Neuronal stem cell (in vitro differentiated cells): Measurements from ENCODE around the gene KIF1A.

Experiments
- DNase-seq: peaks from one replicate; pipeline ENCODE4 v3.0.0-alpha.2; 2013; ENCODE audit warnings: low spot score
- H2AFZ ChIP-seq: one replicate; pipeline ENCODE4 v1.6.1; 2013; ENCODE audit warnings: mild to moderate bottlenecking, low read length, inconsistent platforms
- H2AK5ac ChIP-seq: 2 replicates; pipeline ENCODE4 v1.6.1; 2013; ENCODE audit warnings: low read depth, mild to moderate bottlenecking, inconsistent platforms, low read length, moderate library complexity, mixed read lengths
- H2BK120ac ChIP-seq: 2 replicates; pipeline ENCODE4 v1.6.1; 2013; ENCODE audit warnings: low read depth, mild to moderate bottlenecking, inconsistent platforms, low read length, moderate library complexity, mixed read lengths
- H2BK12ac ChIP-seq: one replicate; pipeline ENCODE4 v1.6.1; 2013; ENCODE audit warnings: low read length, inconsistent platforms
- H2BK15ac ChIP-seq: 2 replicates; pipeline ENCODE4 v1.6.1; 2013; ENCODE audit warnings: mild to moderate bottlenecking, low read length, inconsistent platforms, mixed read lengths
- H2BK5ac ChIP-seq: one replicate; pipeline ENCODE4 v1.6.1; 2013; ENCODE audit warnings: inconsistent platforms, mild to moderate bottlenecking, low read length, moderate library complexity
- H3K14ac ChIP-seq: one replicate; pipeline ENCODE4 v1.6.1; 2013; ENCODE audit warnings: low read length, inconsistent platforms
- H3K18ac ChIP-seq: 2 replicates; pipeline ENCODE4 v1.6.1; 2013; ENCODE audit warnings: low read length, inconsistent platforms
- H3K23ac ChIP-seq: 2 replicates; pipeline ENCODE4 v1.6.1; 2013; ENCODE audit warnings: low read depth, mild to moderate bottlenecking, mixed read lengths, low read length, inconsistent platforms; ENCODE audit not compliant: poor library complexity
- H3K27ac ChIP-seq: replicated peaks from 3 replicates; pipeline ENCODE4 v1.5.1; 2013; ENCODE audit warnings: low read length, inconsistent platforms
- H3K27me3 ChIP-seq, 3 experiments: 2 replicates each; pipeline ENCODE4 v1.6.1; 2013; ENCODE audit warnings: low read length in 3 of 3, mild to moderate bottlenecking in 2 of 3, inconsistent platforms in 1 of 3, low read depth in 1 of 3, mixed read lengths in 1 of 3, moderate library complexity in 1 of 3; ENCODE audit not compliant: control insufficient read depth in 3 of 3, insufficient read depth in 3 of 3
- H3K36me3 ChIP-seq, 2 donors: replicated peaks in 1 of 2; 2 replicates each; pipeline ENCODE4 v1.6.1; 2013; ENCODE audit warnings: low read length in 2 of 2; ENCODE audit not compliant: control insufficient read depth in 2 of 2, insufficient read depth in 2 of 2
- H3K4ac ChIP-seq: 2 replicates; pipeline ENCODE4 v1.6.1; 2013; ENCODE audit warnings: inconsistent platforms, mild to moderate bottlenecking, low read length, moderate library complexity
- H3K4me1 ChIP-seq, 2 donors: 1 replicate in 1 of 2; 2 replicates in 1 of 2; pipeline ENCODE4 v1.6.1; 2013; ENCODE audit warnings: low read length in 2 of 2, low read depth in 1 of 2; ENCODE audit not compliant: control insufficient read depth in 2 of 2, insufficient read depth in 1 of 2
- H3K4me2 ChIP-seq: one replicate; pipeline ENCODE4 v1.6.1; 2013; ENCODE audit warnings: mild to moderate bottlenecking, low read length, inconsistent platforms; ENCODE audit not compliant: insufficient read depth, poor library complexity, severe bottlenecking
- H3K4me3 ChIP-seq, 2 donors: 2 replicates each; pipeline ENCODE4 v1.5.1; 2013; ENCODE audit warnings: low read length in 2 of 2, mild to moderate bottlenecking in 2 of 2, inconsistent platforms in 1 of 2, moderate library complexity in 1 of 2
- H3K79me1 ChIP-seq: one replicate; pipeline ENCODE4 v1.6.1; 2013; ENCODE audit warnings: low read depth, mild to moderate bottlenecking, inconsistent platforms, low read length, moderate library complexity
- H3K9ac ChIP-seq: one replicate; pipeline ENCODE4 v1.6.1; 2013; ENCODE audit warnings: mild to moderate bottlenecking, low read depth, low read length, inconsistent platforms; ENCODE audit not compliant: poor library complexity
- H3K9me3 ChIP-seq, 2 donors: replicated peaks in 1 of 2; 2 replicates each; pipeline versions ENCODE3 to v1.6.1; 2013; ENCODE audit warnings: low read length in 2 of 2, mild to moderate bottlenecking in 2 of 2, inconsistent platforms in 1 of 2, low read depth in 1 of 2, mixed read lengths in 1 of 2, moderate library complexity in 1 of 2; ENCODE audit not compliant: control insufficient read depth in 2 of 2, insufficient read depth in 1 of 2
- H4K8ac ChIP-seq: one replicate; pipeline ENCODE4 v1.6.1; 2013; ENCODE audit warnings: low read depth, mild to moderate bottlenecking, inconsistent platforms, low read length, moderate library complexity
- H4K91ac ChIP-seq: one replicate; pipeline ENCODE4 v1.6.1; 2013; ENCODE audit warnings: low read length, low read depth, mild to moderate bottlenecking, inconsistent platforms; ENCODE audit not compliant: poor library complexity
- WGBS, 2 donors: extraction: QIAGEN DNeasy Blood & Tissue Kit; methylation state at CpG; one replicate each; pipeline ENCODE4 v1.1.7; 2013; ENCODE audit warnings: missing lambda C conversion rate in 2 of 2, mixed read lengths in 1 of 2; ENCODE audit not compliant: insufficient read length in 2 of 2, insufficient replicate concordance in 1 of 2; ENCODE audit errors: extremely low coverage in 2 of 2; 5-methylcytosine and 5-hydroxymethylcytosine counted together

The KIF1A gene

GRCh38 chr2:240858321-240858720 is 38.3 kb upstream of the KIF1A start:
- no peaks in the 10 kb centered on the region for H3K4me1 ChIP-seq
- H3K4ac ChIP-seq = no peak overlapping the region
- no peak overlapping the region for H2AK5ac ChIP-seq
- DNase-seq = no peak
- no peak overlapping the region for H4K91ac ChIP-seq
- no peaks in the 10 kb centered on the region for H3K36me3 ChIP-seq
- peaks cover 0 to 50% (median 0%) of the 10 kb centered on the region in 3 experiments for H3K27me3 ChIP-seq
- no peak overlapping the region for H2BK5ac ChIP-seq
- H4K8ac ChIP-seq = no peak overlapping the region
- no peak overlapping the region for H2BK12ac ChIP-seq
- no peak overlapping the region for H3K27ac ChIP-seq
- no peak overlapping the region for H3K18ac ChIP-seq
- no peak overlapping the region for H2BK15ac ChIP-seq
- H3K9ac ChIP-seq = no peak overlapping the region
- H3K4me3 ChIP-seq = no peak overlapping the region
- H2BK120ac ChIP-seq = no peak overlapping the region
- H3K23ac ChIP-seq = no peak overlapping the region
- no CpG with 5 or more reads among the region's 13 CpGs for whole genome bisulfite sequencing, 2 donors
- no peak overlapping the region for H2AFZ ChIP-seq
- no peaks in the 10 kb centered on the region for H3K79me1 ChIP-seq
- H3K9me3 ChIP-seq = peaks cover 0 to 3% of the 10 kb centered on the region in 2 donors
- H3K4me2 ChIP-seq = no peak overlapping the region
- no peak overlapping the region for H3K14ac ChIP-seq

GRCh38 chr2:240857039-240858008 is 37.3 kb upstream of the KIF1A start:
- Histone ChIP-seq H3K9ac (no peak overlapping the region), H3K27ac (no peak overlapping the region), H3K23ac (no peak overlapping the region), H2BK12ac (no peak overlapping the region), H3K9me3 (peaks cover 0 to 3% of the 10 kb centered on the region in 2 donors), H3K4me1 (no peaks in the 10 kb centered on the region), H4K8ac (no peak overlapping the region), H3K4ac (no peak overlapping the region), H2AFZ (no peak overlapping the region), H3K4me3 (no peak overlapping the region), H3K79me1 (no peaks in the 10 kb centered on the region), H3K14ac (no peak overlapping the region), H2AK5ac (peak overlapping the region; percentile 51), H4K91ac (no peak overlapping the region), H2BK15ac (no peak overlapping the region), H2BK120ac (no peak overlapping the region), H3K18ac (no peak overlapping the region), H2BK5ac (peak overlapping the region; percentile 4), H3K36me3 (no peaks in the 10 kb centered on the region), H3K27me3 (peaks cover 0 to 40% (median 0%) of the 10 kb centered on the region in 3 experiments), H3K4me2 (no peak overlapping the region)
- DNase-seq = no peak
- WGBS, 2 donors = no CpG with 5 or more reads among the region's 21 CpGs

- no peak overlapping the region for H3K27ac ChIP-seq
- peak overlapping the region; percentile 92 for H3K14ac ChIP-seq
- peak overlapping the region; percentile 22 for H3K18ac ChIP-seq
- H3K4me1 ChIP-seq = peaks cover 0 to 6% of the 10 kb centered on the region in 2 donors
- H3K9ac ChIP-seq = no peak overlapping the region
- H2BK120ac ChIP-seq = no peak overlapping the region
- no peak overlapping the region for H2BK15ac ChIP-seq
- H3K79me1 ChIP-seq = no peaks in the 10 kb centered on the region
- no peak overlapping the region for H4K8ac ChIP-seq
- peaks cover 0 to 32% (median 0%) of the 10 kb centered on the region in 3 experiments for H3K27me3 ChIP-seq
- no peak overlapping the region for H3K4me2 ChIP-seq
- H4K91ac ChIP-seq = no peak overlapping the region
- H3K4ac ChIP-seq = no peak overlapping the region
- no peak overlapping the region for H2BK5ac ChIP-seq
- no peak overlapping the region for H3K4me3 ChIP-seq
- no peak overlapping the region for H3K23ac ChIP-seq
- no peak overlapping the region for H2AFZ ChIP-seq
- WGBS, 2 donors = no CpG with 5 or more reads among the region's 21 CpGs
- no peak for DNase-seq
- peaks cover 0 to 3% of the 10 kb centered on the region in 2 donors for H3K9me3 ChIP-seq
- H3K36me3 ChIP-seq = no peaks in the 10 kb centered on the region
- no peak overlapping the region for H2BK12ac ChIP-seq
- H2AK5ac ChIP-seq = peak overlapping the region; percentile 22
Measured at GRCh38 chr2:240856151-240856980, 36.3 kb upstream of the KIF1A start.

- H3K4me1 ChIP-seq = peaks cover 0 to 7% of the 10 kb centered on the region in 2 donors
- H3K4ac ChIP-seq = no peak overlapping the region
- H3K79me1 ChIP-seq = no peaks in the 10 kb centered on the region
- H2BK5ac ChIP-seq = no peak overlapping the region
- no peaks in the 10 kb centered on the region for H3K36me3 ChIP-seq
- H3K18ac ChIP-seq = no peak overlapping the region
- peak overlapping the region; percentile 31 for H2AK5ac ChIP-seq
- H3K14ac ChIP-seq = no peak overlapping the region
- no peak overlapping the region for H3K27ac ChIP-seq
- H2AFZ ChIP-seq = no peak overlapping the region
- H3K4me2 ChIP-seq = no peak overlapping the region
- no peak overlapping the region for H3K23ac ChIP-seq
- no CpG with 5 or more reads among the region's 8 CpGs for WGBS, 2 donors
- H3K9ac ChIP-seq = no peak overlapping the region
- no peak overlapping the region for H2BK12ac ChIP-seq
- no peak overlapping the region for H4K8ac ChIP-seq
- no peak overlapping the region for H2BK15ac ChIP-seq
- H3K9me3 ChIP-seq = peaks cover 0 to 3% of the 10 kb centered on the region in 2 donors
- H2BK120ac ChIP-seq = no peak overlapping the region
- peaks cover 0 to 25% (median 0%) of the 10 kb centered on the region in 3 experiments for H3K27me3 ChIP-seq
- H3K4me3 ChIP-seq = no peak overlapping the region
- DNase-seq = no peak
- peak overlapping the region; percentile 14 for H4K91ac ChIP-seq
Measured at GRCh38 chr2:240855670-240856069, 35.7 kb upstream of the KIF1A start.
